GM12872 (cell line): ENCODE measurements around the gene LPCAT1.

Experiments
- CTCF ChIP-seq: IDR thresholded peaks from 3 replicates; pipeline ENCODE4 v1.5.1; 2011; ENCODE audit warnings: low read depth, mild to moderate bottlenecking, low read length, moderate library complexity; ENCODE audit not compliant: insufficient read depth

The LPCAT1 gene

GRCh38 chr5:1523480-1523792 is 324 bp downstream of the LPCAT1 start:
- no peak for TF ChIP-seq CTCF

GRCh38 chr5:1522601-1523479 is 920 bp downstream of the LPCAT1 start:
- TF ChIP-seq CTCF = no peak

GRCh38 chr5:1521671-1522600 is 1.8 kb downstream of the LPCAT1 start:
- TF ChIP-seq CTCF = no peak

GRCh38 chr5:1520791-1521453 is 2.8 kb downstream of the LPCAT1 start:
- TF ChIP-seq CTCF = no peak

GRCh38 chr5:1519631-1520210 is 4.0 kb downstream of the LPCAT1 start:
- TF ChIP-seq CTCF = no peak

- no peak for TF ChIP-seq CTCF
These were observed 5.9 kb downstream of the LPCAT1 start for GRCh38 chr5:1517838-1518237.
